ENCODE results near the gene PCSK2.

PCSK2 gene

GRCh38 chr20:17507032-17507431 lies 280.2 kb downstream of the PCSK2 start:
- peak; percentile 17 for DNase-seq (ENCODE audit: low spot score)

GRCh38 chr20:17507531-17507930 lies 280.7 kb downstream of the PCSK2 start:
- no peak for DNase-seq (ENCODE audit: low spot score)

- DNase-seq (ENCODE audit: low spot score): no peak
Measured at GRCh38 chr20:17508756-17509155, 281.9 kb downstream of the PCSK2 start.

GRCh38 chr20:17510548-17510947 lies 283.7 kb downstream of the PCSK2 start:
- DNase-seq (ENCODE audit: low spot score): no peak

- no peak for DNase-seq (ENCODE audit: low spot score)
Measured at GRCh38 chr20:17511401-17511800, 284.6 kb downstream of the PCSK2 start.

- no peak for DNase-seq (ENCODE audit: low spot score)
Measured at GRCh38 chr20:17513939-17514338, 287.1 kb downstream of the PCSK2 start.

GRCh38 chr20:17515053-17515452 lies 288.2 kb downstream of the PCSK2 start:
- DNase-seq (ENCODE audit: low spot score): no peak

GRCh38 chr20:17518339-17519052 lies 291.7 kb downstream of the PCSK2 start:
- DNase-seq (ENCODE audit: low spot score): no peak

- DNase-seq (ENCODE audit: low spot score): no peak
Measured at GRCh38 chr20:17519606-17520285, 292.9 kb downstream of the PCSK2 start.

- DNase-seq (ENCODE audit: low spot score): no peak
Measured at GRCh38 chr20:17520583-17520982, 293.7 kb downstream of the PCSK2 start.

GRCh38 chr20:17522528-17522927 lies 295.7 kb downstream of the PCSK2 start:
- DNase-seq (ENCODE audit: low spot score): no peak

GRCh38 chr20:17523326-17523725 lies 296.5 kb downstream of the PCSK2 start:
- no peak for DNase-seq (ENCODE audit: low spot score)

- no peak for DNase-seq (ENCODE audit: low spot score)
Measured at GRCh38 chr20:17524560-17524959, 297.7 kb downstream of the PCSK2 start.

- DNase-seq (ENCODE audit: low spot score): no peak
Measured at GRCh38 chr20:17525132-17525531, 298.3 kb downstream of the PCSK2 start.

- no peak for DNase-seq (ENCODE audit: low spot score)
Measured at GRCh38 chr20:17525650-17526049, 298.8 kb downstream of the PCSK2 start.

GRCh38 chr20:17529586-17529985 lies 302.7 kb downstream of the PCSK2 start:
- no peak for DNase-seq (ENCODE audit: low spot score)

GRCh38 chr20:17530153-17530552 lies 303.3 kb downstream of the PCSK2 start:
- no peak for DNase-seq (ENCODE audit: low spot score)

- DNase-seq (ENCODE audit: low spot score): peak; percentile 26
Measured at GRCh38 chr20:17530716-17531664, 304.1 kb downstream of the PCSK2 start, which contains the start of gene BFSP1. Gene BFSP1 (minus strand): TSS chr20:17531379. CDS start chr20:17531329, 50 bp downstream.

GRCh38 chr20:17531665-17532025 lies 304.8 kb downstream of the PCSK2 start:
- DNase-seq (ENCODE audit: low spot score): no peak

- peak; percentile 15 for DNase-seq (ENCODE audit: low spot score)
Measured at GRCh38 chr20:17533396-17533795, 306.6 kb downstream of the PCSK2 start.

- DNase-seq (ENCODE audit: low spot score): no peak
Measured at GRCh38 chr20:17534077-17534476, 307.2 kb downstream of the PCSK2 start.

Measured in hematopoietic multipotent progenitor cell treated with erythropoietin and hydrocortisone succinate and interleukin-3 and kit ligand, for 15 days (in vitro differentiated cells).